NCI-H1048 (cell line): ENCODE results near the gene ANKRD44.

ENCODE experiments used
- DNase-seq: peaks from one replicate; lab custom pipeline; 2025; lab: John Stamatoyannopoulos, UW

ANKRD44 gene

DNA sequence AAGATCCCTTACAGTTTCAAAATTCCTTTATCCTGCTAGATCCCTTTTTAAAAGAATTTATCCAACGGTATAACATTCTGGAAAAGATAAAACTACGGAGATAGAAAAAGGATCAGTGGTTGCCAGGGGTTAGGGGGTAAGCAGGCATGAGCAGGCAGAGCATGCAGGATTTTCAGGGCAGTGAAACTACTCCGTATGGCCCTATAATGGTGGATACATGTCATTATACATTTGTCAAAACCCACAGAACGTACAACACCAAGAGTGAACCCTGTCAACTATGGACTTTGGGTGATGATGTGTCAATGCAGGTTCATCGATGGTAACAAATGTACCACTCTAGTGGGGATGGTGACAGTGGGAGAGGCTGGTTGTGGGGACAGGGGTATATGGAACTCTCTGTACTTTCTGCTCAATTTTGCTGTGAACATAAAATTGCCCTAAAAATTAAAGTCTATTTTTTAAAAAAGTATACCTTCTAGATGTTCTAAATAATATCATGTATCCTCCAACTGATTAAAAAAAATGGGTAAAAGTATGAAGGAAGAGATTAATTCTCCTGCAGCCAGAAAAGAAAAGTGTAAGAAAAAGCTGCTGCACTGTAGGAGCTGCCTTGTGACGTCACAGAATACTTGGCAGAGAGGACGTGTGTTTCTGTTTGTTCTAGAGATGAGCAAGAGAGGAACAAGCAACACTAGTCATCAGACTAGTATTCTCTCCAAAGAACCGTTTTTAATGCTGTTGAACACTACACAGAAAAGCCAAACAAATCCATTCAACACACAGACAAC, 23.6 kb downstream of the ANKRD44 start:
- no peak for DNase-seq

GRCh38 chr2:197285361-197285760, 25.2 kb downstream of the ANKRD44 start:
- DNase-seq: no peak

DNA sequence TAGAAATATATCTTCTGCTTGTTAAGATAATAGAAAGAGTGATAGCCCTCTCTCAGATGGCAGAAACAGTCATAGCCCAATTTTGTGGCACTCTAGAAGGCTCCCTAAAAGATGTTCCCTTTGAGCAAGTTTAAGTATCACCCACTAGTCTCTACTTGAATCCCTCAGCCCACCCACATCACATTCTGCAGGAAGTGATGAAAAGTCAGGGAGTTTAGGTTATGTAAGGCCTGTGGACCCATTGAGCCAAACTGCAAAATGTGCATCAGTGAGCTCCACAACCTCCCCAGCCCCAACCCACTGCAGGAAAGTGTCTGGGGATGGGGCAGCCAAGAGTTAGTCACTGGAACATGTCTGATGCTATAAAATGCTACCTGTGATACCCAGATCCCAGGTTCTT, 25.6 kb downstream of the ANKRD44 start:
- DNase-seq: no peak

GRCh38 chr2:197281421-197281820, 29.2 kb downstream of the ANKRD44 start:
- DNase-seq: no peak

DNA sequence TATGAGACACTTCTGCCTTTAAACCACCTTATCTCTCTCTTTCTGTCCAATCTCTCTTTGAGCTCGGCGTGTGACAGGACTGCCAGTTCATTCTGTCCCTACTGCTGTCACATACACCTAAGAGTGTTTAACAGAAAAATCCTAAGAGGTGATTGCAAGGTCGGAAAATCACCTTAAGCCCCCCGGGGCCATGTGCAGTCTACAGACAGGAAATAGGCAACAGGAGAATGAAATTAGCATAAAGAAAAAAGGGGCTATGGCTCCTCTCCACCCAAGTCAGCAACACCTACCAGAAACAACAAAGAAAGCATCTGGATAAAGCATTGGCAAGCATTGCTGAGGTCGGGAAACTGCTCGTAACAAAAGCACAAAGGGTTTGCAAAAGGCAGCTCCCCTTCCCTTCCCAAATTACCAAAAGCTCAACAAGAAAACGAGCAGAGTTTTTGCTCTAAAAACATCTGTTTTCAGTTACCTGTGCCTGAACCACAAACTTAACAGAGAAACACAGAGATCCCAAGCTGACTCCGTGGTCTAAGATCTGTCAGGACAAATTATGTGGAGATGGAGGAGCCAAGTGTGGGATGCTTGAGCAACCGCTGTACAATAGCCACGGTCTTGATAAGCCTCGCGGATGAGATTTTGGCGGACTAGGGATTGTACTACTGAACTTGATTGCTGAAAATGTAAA, 30.4 kb downstream of the ANKRD44 start:
- DNase-seq: no peak

GRCh38 chr2:197278799-197279763, 31.5 kb downstream of the ANKRD44 start:
- no peak for DNase-seq

DNA sequence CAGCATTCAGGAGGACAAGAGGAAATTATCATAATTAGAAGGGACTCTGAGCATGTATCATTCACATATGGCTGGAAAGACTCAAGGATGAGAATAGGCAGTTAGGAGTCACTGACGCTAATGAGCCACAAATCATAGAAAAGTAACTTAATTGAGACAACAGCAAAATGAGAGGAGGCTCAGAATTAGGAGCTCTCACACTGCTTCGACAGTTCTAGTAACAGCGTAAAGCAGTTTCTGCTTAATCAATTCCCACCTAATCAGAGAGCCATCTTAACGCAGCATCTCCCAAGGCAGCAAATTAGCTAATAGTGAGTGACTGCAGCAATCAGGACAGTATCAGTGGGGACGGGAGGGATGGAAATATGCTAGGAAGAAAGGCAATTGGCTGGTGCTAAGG, 32.8 kb downstream of the ANKRD44 start:
- no peak for DNase-seq

GRCh38 chr2:197276156-197276555, 34.4 kb downstream of the ANKRD44 start:
- no peak for DNase-seq

- no peak for DNase-seq
Observed at GRCh38 chr2:197274937-197275336, 35.6 kb downstream of the ANKRD44 start.

DNA sequence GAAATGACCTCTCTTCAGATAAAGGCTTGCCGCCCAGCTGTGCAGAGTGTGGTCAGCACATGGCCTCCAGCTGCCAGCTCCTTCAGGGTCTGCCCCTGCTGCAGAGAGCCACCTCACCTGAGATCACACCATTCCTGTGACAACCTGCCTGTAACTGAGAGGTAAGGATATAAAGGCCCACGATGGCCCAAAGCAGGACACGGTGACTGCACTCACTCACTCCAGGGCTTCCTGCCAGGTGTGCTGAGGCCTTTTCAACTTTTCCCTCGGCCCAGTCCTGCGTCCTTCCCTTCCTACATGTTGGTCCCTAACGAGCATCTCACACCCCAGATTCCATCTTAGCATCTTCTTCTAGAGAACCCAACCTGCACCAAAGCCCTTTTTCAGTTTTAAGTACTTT, 36.2 kb downstream of the ANKRD44 start:
- no peak for DNase-seq

DNA sequence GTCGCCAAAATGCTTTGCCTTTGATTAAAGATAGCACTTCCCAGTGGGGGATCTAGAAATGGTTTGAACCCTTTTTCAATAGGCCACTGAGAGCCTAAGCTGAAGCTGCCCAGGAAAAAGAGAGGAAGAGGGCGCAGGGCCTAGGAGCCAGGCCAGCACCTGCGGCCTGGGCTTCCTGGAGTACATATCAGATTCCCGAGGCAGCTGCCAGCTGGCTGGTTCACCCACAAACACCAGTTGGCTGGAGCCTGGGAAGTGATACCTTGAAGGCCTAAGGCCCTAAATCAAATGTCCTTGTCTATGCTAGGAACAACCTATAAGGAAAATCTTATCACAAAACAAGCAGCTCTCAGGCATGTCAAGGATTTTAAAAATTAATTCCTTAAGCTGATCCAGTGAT, 37.1 kb downstream of the ANKRD44 start:
- DNase-seq: no peak

GRCh38 chr2:197270601-197271000, 40.0 kb downstream of the ANKRD44 start:
- DNase-seq: no peak

DNA sequence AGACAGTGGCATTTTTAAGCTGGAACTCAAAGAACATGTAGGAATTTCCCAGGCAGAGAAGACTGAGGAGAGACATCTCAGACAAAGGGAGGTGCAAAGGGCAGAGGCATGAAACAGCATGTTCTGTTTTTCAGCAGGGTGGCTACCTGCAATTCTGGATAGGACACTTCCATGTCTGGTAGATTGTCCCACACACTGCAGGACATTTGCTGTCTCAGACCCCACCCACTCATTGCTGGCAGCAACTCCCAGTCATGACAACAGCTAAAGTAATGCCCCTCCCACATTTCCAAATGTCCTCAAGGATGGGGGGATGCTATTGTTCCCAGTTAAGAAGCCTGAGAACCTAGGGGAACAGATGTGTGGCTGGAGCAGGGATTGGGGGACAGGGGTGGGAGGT, 40.8 kb downstream of the ANKRD44 start:
- no peak for DNase-seq

DNA sequence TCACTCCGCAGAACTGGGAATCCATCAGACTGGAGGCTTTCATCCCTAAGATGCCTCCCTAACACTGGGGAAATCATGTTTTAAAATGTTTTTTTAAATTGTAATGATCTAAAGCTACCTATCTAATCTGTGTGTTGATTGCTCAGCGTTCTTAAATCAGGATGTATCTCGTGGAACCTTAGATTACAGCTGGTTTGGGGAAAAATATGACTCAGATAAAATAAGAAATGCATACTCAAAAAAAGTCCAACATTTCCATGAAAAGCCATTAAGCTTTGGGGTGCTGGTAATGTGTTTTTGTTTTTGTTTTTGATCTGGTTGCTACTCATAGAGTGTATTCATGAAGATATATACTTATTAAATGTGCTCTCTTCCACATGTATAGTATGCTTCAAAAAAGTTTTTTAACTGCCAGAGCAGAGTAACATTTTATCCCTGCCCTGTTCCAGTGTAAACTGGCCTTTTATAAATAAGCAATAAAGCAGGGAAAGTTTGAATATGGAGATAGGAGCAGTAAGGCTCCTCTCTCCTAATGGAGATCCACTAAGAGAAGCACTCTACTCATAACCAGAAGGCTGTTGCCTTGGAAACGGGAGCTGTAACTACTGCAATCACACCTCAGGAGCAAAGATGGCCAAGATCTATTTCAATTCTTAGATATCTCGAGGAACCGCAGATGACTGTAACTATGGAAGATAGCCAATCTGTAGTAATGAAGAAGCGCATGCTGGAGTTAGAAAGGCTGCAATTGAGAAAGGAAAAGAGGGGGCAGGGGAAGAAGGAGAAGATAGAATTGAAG, 41.6 kb downstream of the ANKRD44 start:
- DNase-seq: no peak

DNA sequence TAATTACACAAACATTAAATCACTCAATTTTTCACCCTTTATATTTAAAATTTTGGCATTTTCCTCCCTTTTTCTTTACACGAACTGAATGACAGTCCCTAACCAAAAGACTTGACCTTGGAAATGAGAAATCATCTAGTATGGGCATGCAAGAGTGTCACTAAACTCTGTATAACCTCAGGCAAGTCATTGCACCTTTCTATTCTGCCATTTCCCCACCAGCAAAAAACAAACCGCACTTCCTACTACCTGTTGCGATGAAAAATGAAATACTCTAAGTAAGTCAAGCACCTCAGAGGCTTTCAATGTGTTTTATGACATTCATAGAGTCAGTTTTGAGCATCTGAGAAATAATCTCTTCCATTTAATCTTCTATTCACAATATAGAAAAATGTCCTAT, 44.1 kb downstream of the ANKRD44 start:
- no peak for DNase-seq

DNA sequence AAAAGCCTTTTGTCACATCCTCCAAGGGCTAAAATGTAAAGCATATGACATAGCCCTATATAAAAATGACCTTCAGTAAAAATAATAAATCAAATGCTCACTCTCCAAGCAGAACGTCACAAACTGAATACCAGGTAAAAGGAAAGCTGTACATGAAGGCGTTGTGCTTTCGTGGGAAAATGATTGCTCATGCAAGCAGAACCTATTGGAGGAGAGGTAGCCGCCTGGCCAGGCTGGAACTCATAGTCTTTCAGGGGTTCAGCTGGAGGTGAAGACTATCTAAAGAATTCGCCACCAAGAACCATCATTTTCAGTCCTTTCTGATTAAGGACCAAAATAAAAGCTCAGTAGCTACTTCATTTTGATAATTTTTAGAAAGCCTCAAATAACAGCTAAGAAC, 44.7 kb downstream of the ANKRD44 start:
- no peak for DNase-seq

- DNase-seq: no peak
Observed at GRCh38 chr2:197265036-197265435, 45.5 kb downstream of the ANKRD44 start.

GRCh38 chr2:197264332-197264731, 46.2 kb downstream of the ANKRD44 start:
- no peak for DNase-seq

- no peak for DNase-seq
Observed at GRCh38 chr2:197263077-197263476, 47.5 kb downstream of the ANKRD44 start.

DNA sequence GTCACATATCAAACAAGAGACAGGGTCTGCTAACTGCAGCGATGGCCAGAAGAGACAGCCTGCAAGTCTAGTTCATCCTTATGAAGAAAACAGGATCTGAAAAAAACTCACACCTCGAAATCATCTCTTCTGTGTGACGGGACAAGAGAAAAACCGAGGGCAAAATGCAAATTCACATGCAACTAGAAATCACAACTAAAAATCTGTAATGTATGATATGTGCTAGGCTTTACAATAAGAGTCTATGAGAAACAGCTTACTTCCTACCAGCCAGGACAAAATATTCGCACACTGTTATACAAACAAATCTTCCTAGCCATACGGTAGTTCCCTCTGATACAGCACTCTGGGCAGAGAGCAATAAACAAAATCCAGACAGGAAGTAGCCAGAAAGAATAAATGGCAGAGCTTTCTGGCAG, 48.8 kb downstream of the ANKRD44 start:
- DNase-seq: no peak

- no peak for DNase-seq
Observed at GRCh38 chr2:197259470-197259999, 51.0 kb downstream of the ANKRD44 start.
